8988T (cell line): ENCODE measurements around the gene PHOSPHO1.
"Not testable (repeated sequence)": the region's sequence is repeated elsewhere in the genome, so short reads cannot be mapped to it uniquely, and the experiment has no call there.

Source experiments
- DNase-seq: peaks from one replicate; pipeline ENCODE4 v3.0.0; 2011

PHOSPHO1 gene

DNA sequence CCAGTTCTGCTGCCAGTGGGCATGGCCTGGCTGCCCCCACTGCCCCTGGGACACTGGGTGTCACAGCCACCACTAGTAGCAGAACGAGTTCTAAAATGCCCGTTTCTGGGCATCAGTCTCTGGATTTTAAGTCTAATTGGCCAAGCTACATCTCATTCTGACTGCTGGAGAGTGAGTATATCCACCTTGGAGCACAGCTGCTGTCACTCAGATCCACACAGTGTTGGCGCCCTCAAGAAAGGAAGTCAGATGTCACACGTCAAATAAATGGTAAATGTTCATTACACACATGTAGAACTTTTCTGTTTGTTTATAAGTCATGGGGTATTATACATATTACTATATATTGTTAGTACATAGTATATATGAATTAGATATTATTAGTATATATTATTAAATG is 39.7 kb downstream of the PHOSPHO1 start:
- no peak for DNase-seq

DNA sequence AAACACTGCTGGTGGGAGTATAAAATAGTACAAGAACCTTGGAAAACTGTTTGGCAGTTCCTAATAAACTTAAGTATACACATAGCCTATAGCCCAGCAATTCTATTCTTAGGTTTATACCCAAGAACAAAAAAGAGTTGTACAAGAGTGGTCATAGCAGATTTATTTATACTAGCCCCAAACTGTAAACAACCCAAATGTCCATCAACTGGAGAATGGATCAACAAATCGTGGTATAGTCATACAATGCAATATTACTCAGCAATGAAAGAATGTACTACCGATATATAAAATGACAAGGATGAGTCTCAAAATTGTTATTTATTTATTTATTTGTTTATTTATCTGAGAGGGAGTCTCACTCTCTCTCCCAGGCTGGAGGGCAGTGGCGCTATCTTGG is 43.3 kb downstream of the PHOSPHO1 start:
- DNase-seq, result no peak

DNA sequence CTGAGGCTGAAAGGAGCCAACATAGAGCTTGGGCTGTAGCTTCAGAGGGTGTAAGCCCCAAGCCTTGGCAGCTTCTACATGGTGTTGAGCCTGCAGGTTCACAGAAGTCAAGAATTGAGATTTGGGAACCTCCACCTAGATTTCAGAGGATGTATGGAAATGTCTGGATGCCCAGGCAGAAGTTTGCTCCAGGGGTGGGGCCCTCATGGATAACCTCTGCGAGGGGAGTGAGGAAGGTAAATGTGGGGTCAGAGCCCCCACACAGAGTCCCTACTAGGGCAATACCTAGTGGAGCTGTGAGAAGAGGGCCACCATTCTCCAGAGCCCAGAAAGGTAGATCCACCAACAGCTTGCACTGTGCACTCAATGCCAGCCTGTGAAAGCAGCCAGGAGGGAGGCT is 45.2 kb downstream of the PHOSPHO1 start:
- DNase-seq, result not testable (repeated sequence)

DNA sequence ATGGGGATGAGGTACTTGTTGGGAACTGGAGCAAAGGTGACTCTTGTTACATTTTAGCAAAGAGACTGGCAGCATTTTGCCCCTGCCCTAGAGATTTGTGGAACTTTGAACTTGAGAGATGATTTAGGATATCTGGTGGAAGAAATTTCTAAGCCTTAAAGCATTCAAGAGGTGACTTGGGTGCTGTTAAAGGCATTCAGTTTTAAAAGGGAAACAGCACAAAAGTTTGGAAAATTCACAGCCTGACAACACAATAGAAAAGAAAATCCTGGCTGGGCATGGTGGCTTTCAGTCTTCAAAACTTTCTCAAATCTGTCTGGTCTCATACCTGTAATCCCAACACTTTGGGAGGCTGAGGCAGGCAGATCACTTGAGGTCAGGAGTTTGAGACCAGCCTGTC is 46.1 kb downstream of the PHOSPHO1 start:
- DNase-seq, result not testable (repeated sequence)

DNA sequence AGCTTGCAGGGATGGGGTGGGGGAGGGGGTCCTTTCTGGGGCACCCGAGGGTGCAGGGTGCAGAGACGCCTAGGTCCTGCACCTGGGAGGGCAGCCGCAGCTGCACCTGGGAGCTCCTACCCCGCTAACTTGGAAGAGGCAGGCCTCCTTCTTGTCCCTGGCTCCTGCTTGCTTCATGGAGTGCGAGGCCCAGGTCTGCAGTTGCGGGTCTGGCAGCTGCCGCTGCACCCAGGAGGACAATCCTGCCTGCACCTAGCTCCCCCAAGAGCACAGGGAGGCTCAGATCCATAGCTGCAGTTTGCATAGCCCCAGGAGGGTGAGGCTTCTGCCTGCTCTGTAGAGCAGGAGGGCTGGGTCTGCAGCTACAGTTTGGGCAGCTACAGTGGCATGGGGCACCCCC is 46.8 kb downstream of the PHOSPHO1 start:
- no peak for DNase-seq

DNA sequence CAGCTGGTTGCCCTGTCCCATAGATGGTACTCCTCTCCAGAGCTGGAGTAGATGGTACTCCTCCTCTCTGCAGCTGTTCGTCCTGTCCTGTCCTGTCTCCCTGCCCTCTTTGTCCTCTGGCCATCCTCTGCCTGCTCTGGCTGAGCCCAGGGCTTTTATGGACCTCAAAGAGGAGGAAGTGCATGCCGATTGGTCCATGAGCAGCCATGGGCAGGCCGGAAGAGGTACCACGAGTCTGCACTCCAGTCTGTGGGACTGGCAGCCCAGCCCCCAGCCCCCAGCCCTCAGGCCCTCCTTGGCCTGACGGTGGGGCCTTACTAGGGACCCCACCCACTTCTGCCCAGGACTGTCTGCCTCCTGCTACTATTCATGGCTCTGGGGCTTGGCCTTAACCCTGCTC is 47.2 kb downstream of the PHOSPHO1 start:
- no peak for DNase-seq

DNA sequence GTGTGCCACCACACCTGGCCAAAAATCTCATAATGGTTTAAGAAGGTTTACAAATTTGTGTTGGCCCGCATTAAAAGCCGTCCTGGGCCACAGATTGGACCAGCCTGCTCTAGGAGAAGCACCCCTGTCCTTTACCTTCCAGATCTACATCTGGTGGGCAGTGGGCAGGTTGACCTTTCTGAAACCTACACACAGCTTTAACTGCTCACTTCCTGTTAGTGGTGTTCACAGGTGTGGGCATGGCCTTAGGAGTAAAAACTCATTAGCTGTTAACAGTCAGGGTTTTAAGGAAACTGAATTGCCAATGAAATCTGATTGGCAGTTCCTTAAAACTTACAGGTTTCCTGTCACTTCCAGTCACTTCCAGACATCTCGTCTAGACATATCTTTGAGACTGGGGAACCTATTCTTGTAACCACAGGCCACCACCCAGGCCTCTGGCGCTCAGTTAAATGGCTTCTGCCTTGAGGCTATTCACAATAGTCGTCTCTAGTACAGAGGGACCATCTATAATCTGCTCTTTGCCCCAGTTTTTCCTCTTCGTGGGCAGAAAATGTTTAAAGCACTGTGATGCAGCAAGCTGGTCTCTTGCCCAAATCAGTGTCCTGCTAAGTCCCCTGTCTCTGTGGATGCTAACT is 49.5 kb downstream of the PHOSPHO1 start:
- DNase-seq, result no peak

DNA sequence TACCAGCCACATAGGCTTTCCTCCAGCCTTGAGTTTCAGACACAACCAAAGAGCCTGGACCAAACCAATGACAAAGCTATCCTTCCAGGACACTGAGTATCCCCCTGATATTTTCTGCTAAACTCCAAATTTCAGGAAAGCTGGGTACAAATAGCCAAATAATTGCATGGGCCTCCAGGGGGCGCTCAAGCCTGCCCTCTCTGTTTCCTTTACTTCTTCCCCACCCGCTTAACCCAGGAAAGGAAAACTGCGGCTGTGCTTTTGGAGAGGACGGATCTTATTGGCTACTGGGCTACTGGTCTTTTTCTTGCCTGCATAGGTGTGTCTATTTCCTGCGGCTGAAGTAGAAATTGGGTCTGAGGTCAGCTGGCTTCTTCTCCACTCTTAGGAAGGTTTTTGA is 50.3 kb downstream of the PHOSPHO1 start:
- no peak for DNase-seq

DNA sequence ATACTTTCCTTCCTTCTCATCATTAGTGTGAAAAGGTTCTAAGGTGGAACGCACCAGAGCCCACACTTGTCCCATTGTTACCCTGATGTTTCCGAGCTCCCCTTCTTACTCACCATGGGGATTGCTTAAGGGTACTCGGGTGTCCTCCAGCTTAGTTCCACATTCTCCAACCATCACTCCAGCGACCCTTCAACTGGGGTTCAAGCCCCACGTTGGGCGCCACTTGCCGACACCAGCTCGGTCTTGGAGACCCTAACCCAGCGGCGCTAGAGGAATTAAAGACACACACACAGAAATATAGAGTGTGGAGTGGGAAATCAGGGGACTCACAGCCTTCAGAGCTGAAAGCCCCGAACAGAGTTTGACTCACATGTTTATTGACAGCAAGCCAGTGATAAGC is 54.6 kb downstream of the PHOSPHO1 start:
- not testable (repeated sequence) for DNase-seq
